Amniotic stem cell (primary cell): ENCODE results near the gene SYNGR3.
"Not testable (repeated sequence)": the region's sequence is repeated elsewhere in the genome, so short reads cannot be mapped to it uniquely, and the experiment has no call there.

Experiments
- DNase-seq: peaks from one replicate; lab custom pipeline; 2025; lab: John Stamatoyannopoulos, UW

The SYNGR3 gene, protein sequence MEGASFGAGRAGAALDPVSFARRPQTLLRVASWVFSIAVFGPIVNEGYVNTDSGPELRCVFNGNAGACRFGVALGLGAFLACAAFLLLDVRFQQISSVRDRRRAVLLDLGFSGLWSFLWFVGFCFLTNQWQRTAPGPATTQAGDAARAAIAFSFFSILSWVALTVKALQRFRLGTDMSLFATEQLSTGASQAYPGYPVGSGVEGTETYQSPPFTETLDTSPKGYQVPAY

DNA sequence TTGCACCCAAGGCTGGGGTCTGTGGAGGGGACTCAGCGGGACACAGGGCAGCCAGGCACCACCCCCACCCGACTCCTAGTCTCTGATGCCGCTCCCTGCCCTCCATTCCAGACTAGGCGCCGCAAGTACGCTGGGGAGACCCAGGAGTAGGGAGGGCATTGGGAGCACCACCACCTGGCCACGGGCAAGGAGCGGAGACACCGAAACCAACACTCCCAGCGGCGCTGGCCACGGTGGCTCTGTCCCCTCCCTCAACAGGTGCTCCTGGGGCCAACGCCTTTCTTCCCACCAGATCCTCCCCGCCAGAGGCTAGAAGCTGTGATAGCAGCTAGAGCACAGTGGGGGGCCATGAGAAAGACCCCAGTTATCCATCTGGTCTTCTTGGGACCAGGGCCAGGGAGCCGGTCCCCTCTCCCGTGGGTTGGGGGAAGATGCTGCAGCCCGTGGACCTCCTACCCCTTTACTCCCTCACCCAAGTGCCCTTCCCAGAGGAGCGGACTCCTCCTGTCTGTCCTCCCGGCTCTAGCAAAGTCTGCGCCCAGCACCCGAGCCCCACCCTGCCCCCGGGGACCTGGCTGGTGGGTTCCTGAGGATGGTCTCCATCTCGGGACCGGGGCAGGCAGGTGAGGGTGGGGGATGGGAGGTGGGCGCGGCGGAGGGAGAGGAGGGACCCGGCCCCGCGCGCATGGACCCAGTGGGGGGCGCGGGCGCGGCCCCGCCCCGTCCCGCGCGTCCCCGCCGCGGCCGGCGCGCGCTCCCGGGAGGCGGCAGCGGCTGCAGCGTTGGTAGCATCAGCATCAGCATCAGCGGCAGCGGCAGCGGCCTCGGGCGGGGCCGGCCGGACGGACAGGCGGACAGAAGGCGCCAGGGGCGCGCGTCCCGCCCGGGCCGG lies at the start of gene SYNGR3:
Gene SYNGR3 (plus strand): TSS at position 762 of the 892 bp plus-strand sequence. CDS start 133 bp downstream, outside the sequence.
- DNase-seq: no peak

GRCh38 chr16:1940273-1941161 lies 49.3 kb upstream of the SYNGR3 start:
- no peak for DNase-seq

DNA sequence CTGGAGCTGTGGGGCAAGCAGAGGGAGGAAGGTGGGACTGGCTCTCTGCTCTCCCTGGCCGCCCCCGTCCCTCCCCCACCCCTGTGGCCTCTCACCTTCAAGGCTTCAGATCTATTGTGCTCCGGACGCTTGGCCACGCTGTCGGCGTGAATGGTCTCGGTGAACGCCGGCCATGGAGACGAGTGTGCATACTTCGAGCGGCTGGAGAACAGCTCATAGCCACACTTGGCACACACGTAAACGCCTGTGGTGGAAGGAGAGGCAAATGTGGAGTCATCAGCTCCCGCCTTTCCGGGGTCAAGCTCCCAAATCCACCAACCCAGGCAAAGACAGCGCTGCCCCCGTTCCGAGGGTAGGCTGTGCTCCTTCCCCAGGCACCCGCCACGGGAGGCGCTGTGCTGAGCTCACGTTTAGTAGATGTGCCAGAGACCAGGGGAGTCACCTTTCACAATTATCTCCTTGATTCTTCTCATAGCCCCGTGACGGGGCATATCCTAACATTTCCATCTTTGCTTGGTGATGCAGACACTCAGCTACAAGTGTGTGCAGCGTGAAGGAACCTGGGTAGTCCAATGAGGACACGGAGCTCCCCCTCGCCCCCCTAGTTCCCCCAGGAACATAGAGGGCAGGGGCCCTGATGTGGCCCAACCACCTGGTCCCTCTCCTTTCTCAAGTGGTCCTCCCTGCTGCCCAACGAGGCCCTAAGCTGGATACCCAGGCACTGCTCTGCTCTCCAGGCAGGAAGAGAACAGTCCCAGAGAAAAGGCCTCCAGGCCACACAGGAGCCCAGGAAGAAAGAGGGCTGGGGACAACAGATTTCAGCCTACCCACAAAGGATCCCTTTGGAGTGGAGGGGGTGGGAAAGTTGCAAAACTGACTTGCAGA lies 48.4 kb upstream of the SYNGR3 start:
- no peak for DNase-seq

DNA sequence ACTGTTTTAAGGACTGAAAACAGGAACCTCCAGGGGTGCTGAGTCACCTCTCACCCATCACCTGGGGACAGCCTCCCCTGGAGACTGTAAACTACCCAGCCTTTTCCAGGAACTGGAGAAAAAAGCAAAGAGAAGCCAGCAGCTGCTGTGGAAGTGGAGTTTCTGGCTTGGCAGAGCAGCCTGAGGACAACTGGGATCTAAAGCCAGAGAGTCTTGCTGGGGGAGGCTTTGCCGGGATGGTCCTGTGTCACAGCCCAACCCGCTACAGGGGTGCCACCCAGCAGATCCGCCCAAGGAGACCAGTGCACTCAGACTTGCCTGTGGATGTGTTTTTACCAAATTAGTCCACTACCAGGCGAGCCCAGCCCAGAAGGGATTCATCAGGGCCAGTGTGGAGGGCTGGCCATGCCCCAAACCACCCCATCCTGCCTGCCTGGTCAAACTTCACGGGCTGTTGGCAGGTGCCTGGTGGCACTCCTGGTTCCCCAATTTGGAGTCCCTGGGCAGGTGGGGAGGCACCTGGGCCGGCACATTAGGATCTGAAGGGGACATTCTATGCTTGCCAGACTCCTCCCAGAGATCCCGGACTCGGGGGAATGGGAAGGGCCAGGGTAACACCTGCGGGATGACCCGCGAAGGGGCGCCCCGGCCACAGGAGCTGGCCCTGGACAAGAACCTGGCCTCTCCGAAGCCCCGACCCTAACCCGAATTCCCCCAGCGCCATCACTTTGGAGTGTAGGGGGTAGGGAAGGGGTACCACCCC lies 47.5 kb upstream of the SYNGR3 start:
- no peak for DNase-seq

DNA sequence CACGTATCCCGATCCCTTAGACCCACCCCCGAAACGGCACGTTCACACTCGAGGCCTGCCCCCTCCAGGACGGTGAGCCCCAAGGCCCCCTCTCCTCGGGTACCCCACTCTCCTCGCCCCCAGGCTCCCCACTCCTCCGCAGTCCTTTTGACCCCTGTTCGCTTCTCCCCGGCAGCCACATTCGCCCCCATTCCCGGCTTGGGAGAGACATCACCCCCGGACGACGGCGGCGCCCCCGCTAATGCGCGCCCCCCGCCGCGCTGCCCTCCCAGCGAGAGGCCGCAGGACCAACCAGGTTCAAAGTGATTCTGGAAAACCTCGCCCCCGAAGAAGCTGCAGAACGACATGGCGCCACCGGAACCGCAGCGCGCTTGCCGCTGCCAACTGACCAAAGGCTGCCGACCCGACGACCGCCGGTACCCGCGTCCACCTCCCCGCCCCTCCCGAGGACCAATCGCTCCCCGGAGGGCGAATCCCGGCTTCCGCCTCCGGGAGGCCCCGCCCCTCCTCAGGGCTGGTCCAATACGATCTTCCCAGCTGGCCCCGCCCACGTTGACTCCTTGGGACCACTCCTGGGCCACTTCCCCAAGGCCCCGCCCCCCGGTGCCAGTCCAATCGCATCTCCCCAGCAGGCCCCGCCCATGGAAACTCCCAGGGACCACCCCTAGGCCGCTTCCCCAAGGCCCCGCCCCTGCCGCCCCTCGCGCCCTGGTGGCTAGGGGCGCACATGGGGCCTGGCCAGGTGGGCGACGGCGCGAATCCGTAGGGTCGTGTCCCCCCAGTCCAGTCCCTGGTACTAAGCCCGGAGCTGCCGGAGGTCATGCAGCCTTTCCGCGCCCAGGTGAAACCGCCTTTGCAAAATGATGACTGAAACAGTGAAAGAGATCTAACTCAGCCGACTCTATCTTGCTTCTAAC lies 46.7 kb upstream of the SYNGR3 start, which contains the start of gene MSRB1:
Gene MSRB1 (minus strand): TSS at position 390 of the 917 bp plus-strand sequence. CDS start 43 bp downstream, at position 347.
- DNase-seq: peak; percentile 96

GRCh38 chr16:1944612-1945199 lies 45.1 kb upstream of the SYNGR3 start:
- no peak for DNase-seq

DNA sequence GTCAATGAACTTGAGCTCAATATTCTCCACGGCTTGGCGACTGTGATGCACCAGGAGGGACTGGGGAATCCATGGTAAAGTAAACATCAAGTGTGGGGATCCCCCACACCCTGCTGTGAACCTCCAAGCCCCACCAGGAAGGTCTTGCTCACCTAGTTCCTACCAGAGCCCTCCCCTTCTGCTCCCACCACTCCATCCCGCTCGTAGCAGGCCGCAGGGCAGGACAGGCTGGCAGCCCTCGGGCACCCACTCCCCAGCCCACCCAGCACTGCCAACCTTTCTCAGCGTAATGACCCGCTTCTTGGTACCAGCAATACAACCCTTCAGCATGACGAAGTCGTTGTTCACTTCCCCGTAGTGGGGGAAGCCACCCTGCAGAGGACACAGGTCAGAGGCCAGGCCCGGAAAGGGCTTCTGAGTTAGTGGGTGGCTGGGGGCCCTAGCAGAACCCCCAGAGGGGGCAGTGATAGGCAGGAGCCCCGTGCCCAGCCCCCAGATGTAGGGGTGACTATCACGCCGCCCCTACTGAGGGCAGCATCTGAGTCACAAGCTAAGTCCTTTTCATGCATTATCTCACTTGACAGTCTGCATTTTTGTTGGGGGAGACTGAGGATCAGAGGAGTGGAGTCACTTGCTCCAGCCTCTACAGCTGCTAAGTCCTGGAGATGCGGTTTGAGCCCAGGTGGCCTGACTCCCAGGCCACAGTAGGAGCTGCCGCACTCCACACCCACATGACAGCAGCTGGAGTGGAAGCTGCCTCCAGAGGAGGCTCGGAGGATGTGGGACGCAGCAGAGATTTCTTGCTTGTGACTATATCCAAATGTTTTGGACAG lies 44.0 kb upstream of the SYNGR3 start:
- no peak for DNase-seq

DNA sequence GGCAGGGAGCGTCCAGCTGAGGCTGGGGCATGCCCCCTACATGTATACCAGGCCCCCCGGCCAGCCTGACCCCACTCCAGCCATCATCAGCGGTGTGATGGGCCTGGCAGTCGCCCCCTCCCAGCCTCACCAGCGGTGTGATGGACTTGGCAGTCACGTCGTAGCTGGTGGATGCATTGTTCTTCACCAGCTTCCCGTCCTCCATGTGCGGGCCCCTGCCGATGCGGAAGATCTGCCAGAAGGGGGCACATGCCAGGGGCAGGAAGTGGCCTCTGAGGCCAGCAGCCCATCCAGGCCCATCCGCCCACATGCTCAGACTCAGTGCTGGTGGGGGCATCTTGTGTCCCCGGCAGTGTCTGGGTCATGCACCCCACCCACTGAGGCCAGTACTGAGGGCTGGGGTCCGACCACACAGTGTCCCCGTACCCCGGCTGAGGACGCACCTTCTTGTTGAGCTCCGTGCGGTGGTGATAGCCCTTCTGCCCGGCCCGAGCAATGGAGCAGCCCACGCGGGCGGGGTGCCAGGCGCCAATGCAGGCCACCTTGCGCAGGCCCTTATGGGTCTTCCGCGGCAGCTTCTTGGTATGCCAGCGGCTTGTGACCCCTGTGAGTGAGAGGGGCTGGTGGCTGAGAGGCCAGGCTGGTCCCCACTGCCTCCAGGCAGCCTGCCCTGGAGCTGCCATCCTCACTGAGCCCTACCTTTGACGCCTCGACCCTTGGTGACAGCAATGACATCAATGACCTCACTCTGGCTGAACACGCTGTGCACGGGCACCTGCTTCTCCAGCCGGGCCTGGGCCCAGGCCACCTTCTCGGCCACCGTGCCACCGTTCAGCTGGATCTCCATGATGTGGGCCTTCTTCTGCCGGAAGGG lies 43.0 kb upstream of the SYNGR3 start:
- DNase-seq: no peak

DNA sequence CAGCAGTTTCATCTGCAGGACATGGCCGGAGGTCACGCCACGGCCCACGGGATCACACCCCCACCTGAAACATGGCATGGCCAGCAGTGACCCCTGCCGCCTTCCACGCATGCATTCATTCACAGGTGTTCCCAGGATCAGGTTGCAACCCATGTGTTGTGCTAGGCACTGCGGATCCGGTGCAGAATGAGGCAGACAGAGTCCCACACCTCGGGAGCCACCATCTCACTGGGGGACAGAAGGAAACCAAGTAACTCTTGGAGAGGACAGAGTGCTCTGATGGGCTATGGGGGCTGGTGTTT lies 42.5 kb upstream of the SYNGR3 start:
- no peak for DNase-seq

DNA sequence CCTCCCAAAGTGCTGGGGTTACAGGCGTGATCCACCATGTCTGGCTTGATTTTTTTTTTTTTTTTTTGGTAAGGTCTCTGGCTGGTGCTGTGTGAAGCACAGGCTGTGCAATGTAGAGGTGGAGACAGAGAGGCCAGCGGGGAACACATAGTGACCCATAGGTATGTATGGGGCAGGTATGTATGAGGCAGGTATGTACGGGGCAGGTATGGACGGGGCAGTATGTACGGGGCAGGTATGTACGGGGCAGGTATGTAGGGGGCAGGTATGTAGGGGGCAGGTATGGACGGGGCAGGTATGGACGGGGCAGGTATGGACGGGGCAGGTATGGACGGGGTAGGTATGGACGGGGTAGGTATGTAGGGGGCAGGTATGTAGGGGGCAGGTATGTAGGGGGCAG lies 40.3 kb upstream of the SYNGR3 start:
- no peak for DNase-seq

DNA sequence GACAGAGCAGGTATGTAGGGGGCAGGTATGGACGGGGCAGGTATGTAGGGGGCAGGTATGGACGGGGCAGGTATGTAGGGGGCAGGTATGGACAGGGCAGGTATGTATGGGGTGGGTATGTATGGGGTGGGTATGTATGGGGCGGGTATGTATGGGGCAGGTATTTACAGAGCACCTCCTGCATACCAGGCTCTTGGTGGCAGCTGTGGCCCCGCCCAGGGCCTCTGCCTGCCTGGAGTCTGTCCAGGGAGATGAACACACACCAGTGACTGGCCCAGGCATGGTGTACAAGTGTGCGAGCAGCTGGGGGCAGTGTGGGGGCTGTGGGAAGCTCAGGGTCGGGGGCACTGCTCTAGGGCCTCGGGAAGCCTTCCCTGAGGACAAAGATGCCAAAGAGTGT lies 39.7 kb upstream of the SYNGR3 start:
- no peak for DNase-seq

- DNase-seq: no peak
Observed at GRCh38 chr16:1950559-1950958, 39.2 kb upstream of the SYNGR3 start.

- no peak for DNase-seq
Observed at GRCh38 chr16:1953734-1954133, 36.0 kb upstream of the SYNGR3 start.

GRCh38 chr16:1957434-1958142 lies 32.2 kb upstream of the SYNGR3 start:
- DNase-seq: not testable (repeated sequence)

DNA sequence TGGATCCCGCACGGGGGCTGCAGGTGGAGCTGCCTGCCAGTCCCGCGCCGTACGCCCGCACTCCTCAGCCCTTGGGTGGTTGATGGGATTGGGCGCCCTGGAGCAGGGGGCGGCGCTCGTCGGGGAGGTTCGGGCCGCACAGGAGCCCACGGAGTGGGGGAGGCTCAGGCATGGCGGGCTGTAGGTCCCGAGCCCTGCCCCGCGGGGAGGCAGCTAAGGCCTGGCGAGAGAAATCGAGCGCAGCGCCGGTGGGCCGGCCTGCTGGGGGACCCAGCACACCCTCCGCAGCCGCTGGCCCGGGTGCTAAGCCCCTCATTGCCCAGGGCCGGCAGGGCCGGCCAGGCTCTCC lies 31.7 kb upstream of the SYNGR3 start:
- DNase-seq: not testable (repeated sequence)

DNA sequence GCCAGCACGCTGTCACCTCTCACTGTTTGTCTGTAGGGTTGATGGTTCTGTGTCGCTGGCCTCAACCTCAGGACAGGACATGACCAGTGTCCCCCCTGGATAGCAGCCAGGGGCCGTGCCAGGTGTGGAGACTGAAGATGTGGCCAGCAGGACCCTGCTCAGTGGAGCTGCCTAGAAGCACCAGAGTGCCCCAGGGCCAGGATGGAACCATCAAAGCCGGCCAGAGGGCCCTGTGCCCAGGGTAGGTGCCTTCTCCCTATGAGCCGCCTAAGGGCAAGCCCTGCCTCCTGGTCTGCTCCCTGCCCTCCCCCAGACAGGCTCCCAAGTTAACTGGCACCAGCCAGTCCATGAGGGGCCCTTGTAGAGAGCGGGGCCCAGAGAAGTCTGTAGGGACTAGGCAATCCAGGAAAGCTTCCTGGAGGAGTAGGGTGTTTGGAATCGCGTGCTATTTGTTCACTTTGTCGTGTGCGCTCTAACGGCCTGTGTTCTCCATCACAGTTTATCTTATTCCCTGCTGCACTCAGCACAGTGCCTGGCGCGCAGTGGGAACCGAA lies 31.0 kb upstream of the SYNGR3 start:
- DNase-seq: no peak
